Nephron progenitor cell (in vitro differentiated cells): Measurements from ENCODE around the gene RPL13A.

Experiments used
- DNase-seq: peaks from one replicate; pipeline ENCODE4 v3.0.0; 2021
- H3K27ac Mint-ChIP-seq: 2 replicates; pipeline ENCODE4 v1.8.0; 2021; ENCODE audit warnings: mild to moderate bottlenecking, moderate library complexity, mixed read lengths
- H3K27me3 Mint-ChIP-seq: 2 replicates; pipeline ENCODE4 v1.8.0; 2021; ENCODE audit warnings: mild to moderate bottlenecking, low read depth, mixed read lengths; ENCODE audit not compliant: poor library complexity
- H3K36me3 Mint-ChIP-seq: 2 replicates; pipeline ENCODE4 v1.8.0; 2021; ENCODE audit warnings: low read depth, mixed read lengths
- H3K4me1 Mint-ChIP-seq: 2 replicates; pipeline ENCODE4 v1.8.0; 2021; ENCODE audit warnings: mixed read lengths
- H3K4me3 Mint-ChIP-seq: 2 replicates; pipeline ENCODE4 v1.8.0; 2021; ENCODE audit warnings: mild to moderate bottlenecking, moderate library complexity, mixed read lengths
- H3K9me3 Mint-ChIP-seq: 2 replicates; pipeline ENCODE4 v1.8.0; 2021; ENCODE audit warnings: mild to moderate bottlenecking, moderate library complexity, mixed read lengths
- CTCF ChIP-seq: fragments of 200-600 bp; sonication (generic); IDR thresholded peaks from 2 replicates; pipeline ENCODE4 v1.5.0; 2021; ENCODE audit warnings: antibody characterized with exemption

The RPL13A gene

GRCh38 chr19:49487277-49488045, at the start of gene RPL13A:
Gene RPL13A, plus strand, starts transcription at chr19:49487608. Its CDS starts 22 bp downstream, at chr19:49487630.
- peaks cover 44% of the 10 kb centered on the region for H3K36me3 Mint-ChIP-seq
- H3K27ac Mint-ChIP-seq = peak within 1 kb of the TSS; percentile 95
- peak; percentile 100 for DNase-seq
- peak within 1 kb of the TSS; percentile 99 for H3K4me3 Mint-ChIP-seq
- H3K27me3 Mint-ChIP-seq = no peaks in the 10 kb centered on the region
- H3K9me3 Mint-ChIP-seq = no peaks in the 10 kb centered on the region
- no peak for TF ChIP-seq CTCF
- peaks cover 23% of the 10 kb centered on the region for H3K4me1 Mint-ChIP-seq

GRCh38 chr19:49438261-49438660, 49.1 kb upstream of the RPL13A start:
- no peak for TF ChIP-seq CTCF
- Mint-ChIP-seq H3K27me3 (peaks cover 96% of the 10 kb centered on the region), H3K4me1 (peaks cover 63% of the 10 kb centered on the region), H3K9me3 (peaks cover 3% of the 10 kb centered on the region), H3K36me3 (no peaks in the 10 kb centered on the region), H3K27ac (no peak overlapping the region), H3K4me3 (no peak overlapping the region)
- DNase-seq = no peak

GRCh38 chr19:49439836-49440235, 47.6 kb upstream of the RPL13A start:
- H3K9me3 Mint-ChIP-seq = no peaks in the 10 kb centered on the region
- no peak for TF ChIP-seq CTCF
- H3K36me3 Mint-ChIP-seq = no peaks in the 10 kb centered on the region
- H3K27ac Mint-ChIP-seq = no peak overlapping the region
- DNase-seq = no peak
- H3K4me3 Mint-ChIP-seq = no peak overlapping the region
- H3K27me3 Mint-ChIP-seq = peaks cover 80% of the 10 kb centered on the region
- H3K4me1 Mint-ChIP-seq = peaks cover 63% of the 10 kb centered on the region

DNA sequence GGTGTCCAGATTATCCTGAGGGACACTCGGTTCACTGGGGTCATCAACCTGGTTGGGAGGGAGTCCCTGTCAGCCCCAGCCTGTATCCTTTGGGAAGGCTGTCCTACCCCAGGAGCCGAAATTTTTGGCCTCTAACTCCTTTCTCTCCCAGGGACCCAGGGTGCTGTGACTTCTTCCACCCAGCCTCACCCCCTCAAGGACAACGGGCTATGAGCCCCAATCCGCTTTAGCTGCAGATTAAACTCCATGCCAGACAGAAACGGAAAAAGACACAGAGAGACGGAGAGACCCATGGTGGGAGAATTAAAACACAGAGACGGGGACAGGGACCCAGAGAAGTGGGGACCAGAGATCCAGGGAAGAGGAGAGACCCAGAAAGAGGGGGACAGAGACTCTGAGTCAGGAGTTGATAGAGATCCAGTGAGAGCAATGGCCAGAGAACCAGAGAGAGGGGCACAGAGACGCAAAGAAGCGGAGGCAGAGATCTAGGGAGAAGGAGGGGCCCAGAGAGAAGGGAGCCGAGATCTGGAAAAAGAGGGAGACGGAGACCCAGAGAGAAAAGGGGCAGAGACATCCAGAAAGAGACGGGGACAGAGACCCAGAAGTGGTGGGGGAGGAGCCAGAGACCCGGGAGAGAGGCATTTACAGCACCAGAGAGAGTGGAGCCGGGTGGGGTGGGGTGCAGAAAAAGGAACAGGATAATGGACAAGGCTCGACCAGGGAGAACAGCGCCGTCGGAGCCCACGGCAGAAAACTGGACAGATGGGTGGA, 46.8 kb upstream of the RPL13A start:
- no peaks in the 10 kb centered on the region for H3K9me3 Mint-ChIP-seq
- H3K36me3 Mint-ChIP-seq = no peaks in the 10 kb centered on the region
- peaks cover 63% of the 10 kb centered on the region for H3K4me1 Mint-ChIP-seq
- peaks cover 72% of the 10 kb centered on the region for H3K27me3 Mint-ChIP-seq
- H3K4me3 Mint-ChIP-seq = peak overlapping the region; percentile 77
- no peak for TF ChIP-seq CTCF
- DNase-seq = no peak
- H3K27ac Mint-ChIP-seq = no peak overlapping the region

- TF ChIP-seq CTCF = no peak
- peaks cover 57% of the 10 kb centered on the region for H3K4me1 Mint-ChIP-seq
- H3K4me3 Mint-ChIP-seq = peak within 1 kb of the TSS; percentile 82
- no peaks in the 10 kb centered on the region for H3K9me3 Mint-ChIP-seq
- H3K36me3 Mint-ChIP-seq = peaks cover 5% of the 10 kb centered on the region
- peak within 1 kb of the TSS; percentile 42 for H3K27ac Mint-ChIP-seq
- peaks cover 65% of the 10 kb centered on the region for H3K27me3 Mint-ChIP-seq
- DNase-seq = peak; percentile 77
Measured at GRCh38 chr19:49441210-49441959, 46.0 kb upstream of the RPL13A start, which contains the start of gene SLC17A7. Gene SLC17A7, minus strand, starts transcription at chr19:49441527. Its CDS starts 148 bp downstream, at chr19:49441379.
